DMS153 treated with DMSO at 0.1 percent for 48 hours (cell line): Measurements from ENCODE around the gene TRIP6.

Source experiments
- DNase-seq: peaks from one replicate; lab custom pipeline; 2025; ENCODE audit not compliant: unreplicated experiment; lab: John Stamatoyannopoulos, UW

The TRIP6 gene

GRCh38 chr7:100888988-100889750, 22.0 kb downstream of the TRIP6 start, which contains the start of gene UFSP1:
Gene UFSP1 (minus strand): TSS chr7:100889715. CDS start chr7:100889271, 444 bp downstream.
- DNase-seq = no peak

GRCh38 chr7:100890653-100891567, 23.7 kb downstream of the TRIP6 start:
- DNase-seq = no peak

GRCh38 chr7:100891568-100892247, 24.5 kb downstream of the TRIP6 start:
- no peak for DNase-seq

GRCh38 chr7:100892364-100893317, 25.5 kb downstream of the TRIP6 start:
- no peak for DNase-seq

- no peak for DNase-seq
Measured at GRCh38 chr7:100893318-100893895, 26.2 kb downstream of the TRIP6 start.

- no peak for DNase-seq
Measured at GRCh38 chr7:100893910-100894721, 26.9 kb downstream of the TRIP6 start.

- no peak for DNase-seq
Measured at GRCh38 chr7:100894860-100895700, 27.9 kb downstream of the TRIP6 start.

GRCh38 chr7:100895701-100895955, 28.4 kb downstream of the TRIP6 start, which contains the start of gene ACHE:
Gene ACHE (minus strand): TSS chr7:100895888. CDS start chr7:100894232, 1,656 bp downstream.
- DNase-seq = no peak

GRCh38 chr7:100895956-100896731, 29.0 kb downstream of the TRIP6 start:
- no peak for DNase-seq

- no peak for DNase-seq
Measured at GRCh38 chr7:100896732-100897608, 29.8 kb downstream of the TRIP6 start.

GRCh38 chr7:100897772-100898454, 30.7 kb downstream of the TRIP6 start:
- DNase-seq = no peak

- DNase-seq = no peak
Measured at GRCh38 chr7:100899432-100899831, 32.2 kb downstream of the TRIP6 start.

- DNase-seq = no peak
Measured at GRCh38 chr7:100900978-100901377, 33.8 kb downstream of the TRIP6 start.

GRCh38 chr7:100901921-100902332, 34.7 kb downstream of the TRIP6 start:
- DNase-seq = no peak

GRCh38 chr7:100902638-100903037, 35.5 kb downstream of the TRIP6 start:
- DNase-seq = no peak

- no peak for DNase-seq
Measured at GRCh38 chr7:100908512-100908911, 41.3 kb downstream of the TRIP6 start.
